ENCODE results near the gene OR2D2.

The OR2D2 gene

GRCh38 chr11:6895010-6895409 lies 2.7 kb upstream of the OR2D2 start:
- H3K27ac ChIP-seq (ENCODE audit: low read depth, low read length): no peak overlapping the region
- no peak overlapping the region for H3K4me3 ChIP-seq (ENCODE audit: low read length)
- no peaks in the 10 kb centered on the region for H3K27me3 ChIP-seq (ENCODE audit: control insufficient read depth, low read length)
- H3K9me3 ChIP-seq (ENCODE audit: control insufficient read depth, insufficient read depth, low read length): no peaks in the 10 kb centered on the region
- no peaks in the 10 kb centered on the region for H3K9me2 ChIP-seq (replicated peaks; ENCODE audit: control insufficient read depth, low read length)
- H3K36me3 ChIP-seq (ENCODE audit: control insufficient read depth, low read length): no peaks in the 10 kb centered on the region
- H3F3A ChIP-seq (ENCODE audit: control insufficient read depth, insufficient read depth): no peaks in the 10 kb centered on the region
- H3K4me2 ChIP-seq (ENCODE audit: low read length): no peak overlapping the region
- H3K4me1 ChIP-seq (ENCODE audit: control insufficient read depth, low read length): peaks cover 3% of the 10 kb centered on the region; the same call in 1 of the 2 replicates
- no peaks in the 10 kb centered on the region for H4K20me1 ChIP-seq (ENCODE audit: control insufficient read depth, insufficient read depth, low read depth, low read length)
- no peak for TF ChIP-seq EZH2phosphoT487 (IDR thresholded peaks at IDR 0.05; ENCODE audit: borderline replicate concordance, low read length)
- TF ChIP-seq, protein P1, sequence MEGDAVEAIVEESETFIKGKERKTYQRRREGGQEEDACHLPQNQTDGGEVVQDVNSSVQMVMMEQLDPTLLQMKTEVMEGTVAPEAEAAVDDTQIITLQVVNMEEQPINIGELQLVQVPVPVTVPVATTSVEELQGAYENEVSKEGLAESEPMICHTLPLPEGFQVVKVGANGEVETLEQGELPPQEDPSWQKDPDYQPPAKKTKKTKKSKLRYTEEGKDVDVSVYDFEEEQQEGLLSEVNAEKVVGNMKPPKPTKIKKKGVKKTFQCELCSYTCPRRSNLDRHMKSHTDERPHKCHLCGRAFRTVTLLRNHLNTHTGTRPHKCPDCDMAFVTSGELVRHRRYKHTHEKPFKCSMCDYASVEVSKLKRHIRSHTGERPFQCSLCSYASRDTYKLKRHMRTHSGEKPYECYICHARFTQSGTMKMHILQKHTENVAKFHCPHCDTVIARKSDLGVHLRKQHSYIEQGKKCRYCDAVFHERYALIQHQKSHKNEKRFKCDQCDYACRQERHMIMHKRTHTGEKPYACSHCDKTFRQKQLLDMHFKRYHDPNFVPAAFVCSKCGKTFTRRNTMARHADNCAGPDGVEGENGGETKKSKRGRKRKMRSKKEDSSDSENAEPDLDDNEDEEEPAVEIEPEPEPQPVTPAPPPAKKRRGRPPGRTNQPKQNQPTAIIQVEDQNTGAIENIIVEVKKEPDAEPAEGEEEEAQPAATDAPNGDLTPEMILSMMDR (IDR thresholded peaks at IDR 0.05; ENCODE audit: low read depth, low read length, poor library complexity, severe bottlenecking): no peak
- no peaks in the 10 kb centered on the region for H3K79me2 ChIP-seq (ENCODE audit: control insufficient read depth, low read length)

GRCh38 chr11:6894097-6894496 lies 1.8 kb upstream of the OR2D2 start:
- Histone ChIP-seq H3K27ac (ENCODE audit: low read depth, low read length) (no peak overlapping the region), H3K79me2 (ENCODE audit: control insufficient read depth, low read length) (no peaks in the 10 kb centered on the region), H3K36me3 (ENCODE audit: control insufficient read depth, low read length) (no peaks in the 10 kb centered on the region), H3K27me3 (ENCODE audit: control insufficient read depth, low read length) (no peaks in the 10 kb centered on the region), H3K4me1 (ENCODE audit: control insufficient read depth, low read length) (peaks cover 3% of the 10 kb centered on the region; the same call in 1 of the 2 replicates), H3F3A (ENCODE audit: control insufficient read depth, insufficient read depth) (no peaks in the 10 kb centered on the region), H3K4me3 (ENCODE audit: low read length) (no peak overlapping the region), H4K20me1 (ENCODE audit: control insufficient read depth, insufficient read depth, low read depth, low read length) (no peaks in the 10 kb centered on the region), H3K9me2 (replicated peaks; ENCODE audit: control insufficient read depth, low read length) (no peaks in the 10 kb centered on the region), H3K9me3 (ENCODE audit: control insufficient read depth, insufficient read depth, low read length) (no peaks in the 10 kb centered on the region), H3K4me2 (ENCODE audit: low read length) (no peak overlapping the region)
- TF ChIP-seq, protein P1 (IDR thresholded peaks at IDR 0.05; ENCODE audit: low read depth, low read length, poor library complexity, severe bottlenecking): no peak
- no peak for TF ChIP-seq EZH2phosphoT487 (IDR thresholded peaks at IDR 0.05; ENCODE audit: borderline replicate concordance, low read length)

DNA sequence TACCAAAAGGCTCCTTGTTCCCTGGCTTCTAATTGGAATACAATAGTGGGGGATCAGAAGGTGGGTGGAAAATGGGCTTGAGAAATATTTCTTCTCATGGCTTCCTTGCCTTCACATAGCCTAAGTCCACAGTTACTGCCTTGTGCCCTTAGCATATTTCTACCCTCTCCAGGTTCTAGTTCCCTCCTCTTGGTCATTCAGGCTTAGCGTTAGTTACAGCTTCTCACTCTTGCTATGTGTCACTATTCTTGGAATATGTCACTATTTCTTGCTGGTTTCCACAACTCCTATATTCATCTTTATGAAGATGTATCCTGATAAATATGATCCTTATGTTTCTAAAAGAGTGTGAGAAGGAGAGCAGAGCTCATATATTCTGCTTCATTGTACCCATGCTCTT lies 2.5 kb downstream of the OR2D2 start:
- Histone ChIP-seq H3K9me3 (ENCODE audit: control insufficient read depth, insufficient read depth, low read length) (no peaks in the 10 kb centered on the region), H3K4me1 (ENCODE audit: control insufficient read depth, low read length) (no peaks in the 10 kb centered on the region), H3K27ac (ENCODE audit: low read depth, low read length) (no peak overlapping the region), H3K27me3 (ENCODE audit: control insufficient read depth, low read length) (peaks cover 5% of the 10 kb centered on the region; the same call in 1 of the 2 replicates), H3K4me2 (ENCODE audit: low read length) (no peak overlapping the region), H3K79me2 (ENCODE audit: control insufficient read depth, low read length) (no peaks in the 10 kb centered on the region), H3K36me3 (ENCODE audit: control insufficient read depth, low read length) (no peaks in the 10 kb centered on the region), H4K20me1 (ENCODE audit: control insufficient read depth, insufficient read depth, low read depth, low read length) (no peaks in the 10 kb centered on the region), H3F3A (ENCODE audit: control insufficient read depth, insufficient read depth) (no peaks in the 10 kb centered on the region), H3K9me2 (replicated peaks; ENCODE audit: control insufficient read depth, low read length) (no peaks in the 10 kb centered on the region), H3K4me3 (ENCODE audit: low read length) (no peak overlapping the region)
- no peak for TF ChIP-seq EZH2phosphoT487 (IDR thresholded peaks at IDR 0.05; ENCODE audit: borderline replicate concordance, low read length)
- TF ChIP-seq, protein P1 (IDR thresholded peaks at IDR 0.05; ENCODE audit: low read depth, low read length, poor library complexity, severe bottlenecking): no peak
